A673 (cell line): Measurements from ENCODE around the gene NUP85. TPM values are rescaled to one million over a fixed set of nuclear protein-coding genes. Genes with fewer than 3 reads are reported as not detected.

Experiments used
- BruUV-seq: library from RNA; stranded (reverse); fragments of 400-500 nt; replicated peaks from 2 replicates; lab custom pipeline; 2021; lab: Mats Ljungman, UMichigan
- CTCF ChIA-PET: fragments of 300-600 bp; sonication (Branson Sonifier 250); formaldehyde crosslinking; loops from one replicate; lab custom pipeline; 2022; ENCODE audit warnings: antibody characterized with exemption; lab: Charles Lee
- POLR2A ChIA-PET: fragments of 300-600 bp; sonication (Branson Sonifier 250); formaldehyde crosslinking; loops from one replicate; lab custom pipeline; 2022; ENCODE audit warnings: antibody characterized with exemption; ENCODE audit not compliant: low non-redundant PET; lab: Charles Lee
- DNase-seq: peaks from one replicate; pipeline ENCODE4 v3.0.0-alpha.2; 2015; ENCODE audit warnings: low spot score
- H3K27ac ChIP-seq: fragments of 200-600 bp; sonication (generic); 2 replicates; pipeline ENCODE4 v1.5.1; 2016; ENCODE audit warnings: mixed run types, low read depth, mild to moderate bottlenecking, mixed read lengths, antibody characterized with exemption, low read length; ENCODE audit not compliant: poor library complexity, severe bottlenecking
- H3K27me3 ChIP-seq: fragments of 200-600 bp; sonication (generic); replicated peaks from 2 replicates; pipeline ENCODE4 v1.6.1; 2017; ENCODE audit warnings: mixed run types, low read depth, mild to moderate bottlenecking, mixed read lengths, antibody characterized with exemption, low read length; ENCODE audit not compliant: insufficient read depth, poor library complexity
- H3K36me3 ChIP-seq: fragments of 200-600 bp; sonication (generic); 2 replicates; pipeline ENCODE4 v1.6.1; 2016; ENCODE audit warnings: mixed run types, mild to moderate bottlenecking, mixed read lengths, antibody characterized with exemption, low read length; ENCODE audit not compliant: insufficient read depth, poor library complexity, severe bottlenecking
- H3K4me1 ChIP-seq: fragments of 200-600 bp; sonication (generic); 2 replicates; pipeline ENCODE4 v1.6.1; 2017; ENCODE audit warnings: mixed run types, mild to moderate bottlenecking, mixed read lengths, antibody characterized with exemption, low read length; ENCODE audit not compliant: insufficient read depth, poor library complexity, severe bottlenecking
- H3K4me3 ChIP-seq: fragments of 200-600 bp; sonication (generic); 2 replicates; pipeline ENCODE4 v1.5.1; 2016; ENCODE audit warnings: low read depth, mixed run types, mild to moderate bottlenecking, mixed read lengths, low read length; ENCODE audit not compliant: poor library complexity, severe bottlenecking
- H3K9me3 ChIP-seq: fragments of 200-600 bp; sonication (generic); 2 replicates; pipeline ENCODE4 v1.6.1; 2016; ENCODE audit warnings: mixed run types, low read depth, mild to moderate bottlenecking, mixed read lengths, antibody characterized with exemption, low read length; ENCODE audit not compliant: poor library complexity, severe bottlenecking
- EZH2 ChIP-seq: fragments of 200-600 bp; sonication (generic); IDR thresholded peaks from 2 replicates; pipeline ENCODE4 v1.6.1; 2017; ENCODE audit warnings: borderline replicate concordance, low read depth, mild to moderate bottlenecking, mixed read lengths, antibody characterized with exemption, low read length; ENCODE audit not compliant: poor library complexity, severe bottlenecking
- intact Hi-C: fragments of 100-400 bp; cut with micrococcal nuclease; formaldehyde crosslinking; loops from one replicate; pipeline ENCODE4 v1.10.0; 2022; ENCODE audit not compliant: unreplicated experiment
- total RNA-seq: library from RNA; stranded (reverse); gene quantifications from 2 replicates; pipeline ENCODE4 v1.2.3, GENCODE V29; 2021
- TF ChIP-seq, protein P1 (sequence below): fragments of 300-800, 200-600 bp; sonication (generic); conservative IDR thresholded peaks from 2 replicates; pipeline ENCODE4 v1.5.1; 2017; ENCODE audit warnings: low read depth, mild to moderate bottlenecking, antibody characterized with exemption, low read length, moderate library complexity, mixed read lengths

The NUP85 gene
- total RNA-seq, 1 experiment from 2014 or later, result 140 TPM

DNA sequence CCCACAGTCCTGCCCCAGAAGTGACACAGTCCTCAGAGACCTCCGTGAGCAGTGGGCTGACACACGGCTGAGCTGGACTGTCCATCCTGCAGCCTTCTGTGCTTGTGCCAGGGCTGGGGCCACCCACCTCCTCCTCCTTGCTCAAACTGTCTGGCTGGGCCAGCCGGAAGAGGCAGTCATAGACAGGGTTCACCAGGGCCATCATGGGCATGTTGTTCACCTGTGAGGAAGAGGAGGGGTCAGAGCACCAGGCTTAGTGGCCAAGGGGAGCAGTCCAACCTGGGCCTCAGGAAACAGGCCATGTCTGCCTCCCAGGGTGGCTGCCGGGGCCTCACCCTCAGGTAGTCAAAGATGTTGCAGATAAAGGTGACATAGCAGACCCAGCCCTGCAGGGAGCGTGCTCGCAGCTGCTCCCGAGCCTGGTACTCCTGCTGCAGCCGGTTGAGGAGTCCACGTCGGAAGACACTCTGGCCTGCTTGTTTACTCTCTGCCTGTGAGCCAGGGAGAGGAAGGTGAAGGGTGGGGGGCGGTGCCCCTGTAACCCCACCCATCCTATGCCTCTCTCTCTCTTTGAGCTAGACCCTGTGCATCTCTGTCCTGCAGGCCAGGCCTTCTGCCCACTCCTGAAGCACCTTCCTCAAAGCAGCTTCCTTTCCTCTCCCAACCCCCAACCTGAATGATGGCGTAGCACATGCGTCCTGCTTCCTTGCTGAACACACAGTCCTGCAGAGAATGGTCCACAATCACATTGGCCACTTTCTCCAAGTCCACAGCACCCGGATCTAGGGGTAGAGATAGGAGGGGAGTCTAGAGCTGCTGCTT is 62.1 kb downstream of the NUP85 start:
- CTCF ChIA-PET, result no interaction called here
- TF ChIP-seq EZH2, result no peak
- TF ChIP-seq, protein P1, sequence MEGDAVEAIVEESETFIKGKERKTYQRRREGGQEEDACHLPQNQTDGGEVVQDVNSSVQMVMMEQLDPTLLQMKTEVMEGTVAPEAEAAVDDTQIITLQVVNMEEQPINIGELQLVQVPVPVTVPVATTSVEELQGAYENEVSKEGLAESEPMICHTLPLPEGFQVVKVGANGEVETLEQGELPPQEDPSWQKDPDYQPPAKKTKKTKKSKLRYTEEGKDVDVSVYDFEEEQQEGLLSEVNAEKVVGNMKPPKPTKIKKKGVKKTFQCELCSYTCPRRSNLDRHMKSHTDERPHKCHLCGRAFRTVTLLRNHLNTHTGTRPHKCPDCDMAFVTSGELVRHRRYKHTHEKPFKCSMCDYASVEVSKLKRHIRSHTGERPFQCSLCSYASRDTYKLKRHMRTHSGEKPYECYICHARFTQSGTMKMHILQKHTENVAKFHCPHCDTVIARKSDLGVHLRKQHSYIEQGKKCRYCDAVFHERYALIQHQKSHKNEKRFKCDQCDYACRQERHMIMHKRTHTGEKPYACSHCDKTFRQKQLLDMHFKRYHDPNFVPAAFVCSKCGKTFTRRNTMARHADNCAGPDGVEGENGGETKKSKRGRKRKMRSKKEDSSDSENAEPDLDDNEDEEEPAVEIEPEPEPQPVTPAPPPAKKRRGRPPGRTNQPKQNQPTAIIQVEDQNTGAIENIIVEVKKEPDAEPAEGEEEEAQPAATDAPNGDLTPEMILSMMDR, result no peak
- BruUV-seq, result no TSS peak
- POLR2A ChIA-PET, result no interaction called here
- Histone ChIP-seq H3K4me1 (peaks cover 9% of the 10 kb centered on the region), H3K4me3 (no peak overlapping the region), H3K27ac (no peak overlapping the region), H3K27me3 (no peaks in the 10 kb centered on the region), H3K9me3 (no peaks in the 10 kb centered on the region), H3K36me3 (peaks cover 39% of the 10 kb centered on the region)
- intact Hi-C loops, result no loop called here
- DNase-seq, result no peak

DNA sequence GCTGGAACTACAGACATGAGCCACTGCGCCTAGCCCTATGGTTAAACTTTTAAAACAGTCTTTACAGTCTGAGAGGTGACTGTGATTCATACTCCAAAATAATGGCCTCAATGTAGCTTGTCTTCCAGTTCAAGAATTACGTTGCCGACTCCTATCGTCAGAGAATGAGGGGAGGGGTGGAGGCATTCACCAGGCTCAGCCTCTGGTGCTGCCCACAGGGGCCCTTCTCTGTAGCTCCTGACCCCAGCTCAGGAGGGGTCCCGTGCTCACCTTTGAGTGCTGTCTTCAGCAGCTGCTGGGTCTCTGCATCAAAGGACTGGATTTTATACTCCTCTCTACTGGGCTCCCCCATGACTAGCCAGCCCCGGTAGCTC is 64.4 kb downstream of the NUP85 start:
- Histone ChIP-seq H3K9me3 (no peaks in the 10 kb centered on the region), H3K27me3 (no peaks in the 10 kb centered on the region), H3K4me1 (peaks cover 9% of the 10 kb centered on the region), H3K27ac (peak overlapping the region; percentile 88), H3K4me3 (peak overlapping the region; percentile 100), H3K36me3 (peaks cover 25% of the 10 kb centered on the region)
- ChIA-PET POLR2A (no interaction called here), CTCF (interaction anchor here (0.5 to 2.3 kb wide), 5 partner anchors 8 to 308 kb away, joined by 5 to 16 read pairs (median 7); partner anchors contain the start of genes GGA3 and MRPS7)
- intact Hi-C loops, result no loop called here
- peak; percentile 35 for DNase-seq
- TF ChIP-seq, protein P1, result no peak
- no peak for TF ChIP-seq EZH2
- BruUV-seq, result no TSS peak

DNA sequence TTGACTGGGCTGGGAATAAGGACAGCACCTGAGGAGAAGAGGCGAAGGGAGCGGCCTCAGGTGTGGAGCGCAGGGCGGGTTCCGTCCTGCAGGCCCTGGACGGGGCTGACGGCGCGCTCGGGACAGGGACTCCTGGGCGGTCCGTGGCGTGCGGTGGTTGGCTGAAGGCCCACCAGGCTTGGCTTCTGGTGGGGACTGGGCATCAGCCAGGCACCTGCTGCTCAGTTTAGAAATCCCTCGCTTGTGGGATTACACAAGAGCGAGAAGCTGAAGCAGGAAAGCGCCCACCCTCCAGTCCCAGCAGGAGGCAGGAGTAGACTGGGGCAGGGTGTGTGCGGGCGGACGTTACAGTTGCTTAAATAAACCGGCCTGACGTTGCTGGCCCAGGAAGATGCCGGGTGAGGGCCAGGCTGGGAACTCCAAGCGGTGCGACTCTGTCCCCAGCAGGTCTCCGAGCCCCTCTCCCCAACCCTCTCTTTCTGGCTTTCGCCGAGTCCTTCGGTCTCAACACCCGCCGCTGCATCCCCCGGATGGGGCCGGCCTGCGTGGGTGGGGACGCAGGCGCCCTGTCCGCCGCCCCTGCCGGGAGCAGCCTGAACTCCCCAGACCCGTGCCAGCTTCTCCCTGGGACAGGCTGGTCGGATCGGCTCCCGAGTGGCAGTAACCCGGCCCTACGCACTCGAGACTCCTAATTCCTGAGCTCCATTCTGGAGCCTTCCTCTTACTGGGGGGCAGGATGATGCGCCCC is 64.9 kb downstream of the NUP85 start:
- peak overlapping the region; percentile 88 for H3K27ac ChIP-seq
- H3K4me1 ChIP-seq, result peaks cover 9% of the 10 kb centered on the region
- peak; percentile 83 for DNase-seq
- CTCF ChIA-PET, result interaction anchor here (0.5 to 2.3 kb wide), 18 partner anchors 9 to 309 kb away, joined by 3 to 16 read pairs (median 5); partner anchors contain the start of genes GGA3, GRB2, MRPS7 and NUP85
- intact Hi-C loops, result no loop called here
- H3K9me3 ChIP-seq, result no peaks in the 10 kb centered on the region
- H3K27me3 ChIP-seq, result no peaks in the 10 kb centered on the region
- BruUV-seq, result no TSS peak
- peak overlapping the region; percentile 100 for H3K4me3 ChIP-seq
- TF ChIP-seq EZH2, result no peak
- TF ChIP-seq, protein P1, result 0 out of 2 replicates have a peak, but pooled peaks have one; percentile 21
- POLR2A ChIA-PET, result interaction anchor here (0.6 to 1.0 kb wide), 3 partner anchors 8 to 20 kb away, joined by 4 to 12 read pairs (median 5); partner anchors contain the start of gene SLC25A19
- peaks cover 22% of the 10 kb centered on the region for H3K36me3 ChIP-seq
